Stimulated activated naive CD4-positive, alpha-beta T cell treated with Interleukin-2 at 50 U/mL for 16 hours (primary cell): Measurements from ENCODE around the gene WWOX.
A peak's percentile ranks its signal among the peaks of the same experiment; 100 is the strongest.

Experiments
- DNase-seq: peaks from one replicate; lab custom pipeline; 2025; lab: John Stamatoyannopoulos, UW

The WWOX gene

DNA sequence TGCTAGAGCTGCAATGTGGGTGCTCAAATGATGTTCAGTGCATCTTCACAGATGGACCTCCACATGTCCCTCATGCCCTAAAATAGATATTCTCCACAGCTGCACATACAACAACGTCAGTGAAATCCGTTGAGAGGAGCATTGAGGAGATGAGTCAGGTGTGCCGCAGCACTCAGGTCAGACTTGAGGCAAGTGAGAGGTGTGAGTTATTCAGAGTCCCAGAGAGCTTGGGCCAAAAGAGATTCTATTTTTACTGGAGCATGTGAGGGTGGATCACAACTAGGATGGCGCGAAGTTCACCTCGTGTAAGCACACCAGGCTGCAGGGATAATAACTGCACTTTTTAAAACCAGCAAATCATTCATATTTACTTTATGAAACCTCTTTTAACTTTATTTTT, 855.8 kb downstream of the WWOX start:
- DNase-seq = no peak

DNA sequence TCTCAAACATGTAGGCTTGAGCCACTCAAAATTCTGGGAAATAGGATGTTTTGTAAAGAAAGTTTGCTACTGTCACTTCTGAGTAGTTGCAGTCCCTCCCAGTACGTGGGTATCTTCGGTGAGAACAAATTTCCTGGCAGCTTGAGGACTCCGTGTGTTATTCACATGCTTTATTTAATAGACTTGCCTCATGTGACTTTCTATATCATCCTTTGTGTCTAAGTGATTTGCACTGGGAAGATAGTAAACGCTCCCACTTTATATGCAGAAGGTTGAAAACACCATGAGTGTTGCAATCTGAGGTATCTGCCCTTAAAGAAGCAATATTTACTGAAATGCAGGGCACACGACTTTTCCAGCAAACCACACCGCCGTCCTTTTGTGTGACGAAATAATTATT, 857.4 kb downstream of the WWOX start:
- no peak for DNase-seq

DNA sequence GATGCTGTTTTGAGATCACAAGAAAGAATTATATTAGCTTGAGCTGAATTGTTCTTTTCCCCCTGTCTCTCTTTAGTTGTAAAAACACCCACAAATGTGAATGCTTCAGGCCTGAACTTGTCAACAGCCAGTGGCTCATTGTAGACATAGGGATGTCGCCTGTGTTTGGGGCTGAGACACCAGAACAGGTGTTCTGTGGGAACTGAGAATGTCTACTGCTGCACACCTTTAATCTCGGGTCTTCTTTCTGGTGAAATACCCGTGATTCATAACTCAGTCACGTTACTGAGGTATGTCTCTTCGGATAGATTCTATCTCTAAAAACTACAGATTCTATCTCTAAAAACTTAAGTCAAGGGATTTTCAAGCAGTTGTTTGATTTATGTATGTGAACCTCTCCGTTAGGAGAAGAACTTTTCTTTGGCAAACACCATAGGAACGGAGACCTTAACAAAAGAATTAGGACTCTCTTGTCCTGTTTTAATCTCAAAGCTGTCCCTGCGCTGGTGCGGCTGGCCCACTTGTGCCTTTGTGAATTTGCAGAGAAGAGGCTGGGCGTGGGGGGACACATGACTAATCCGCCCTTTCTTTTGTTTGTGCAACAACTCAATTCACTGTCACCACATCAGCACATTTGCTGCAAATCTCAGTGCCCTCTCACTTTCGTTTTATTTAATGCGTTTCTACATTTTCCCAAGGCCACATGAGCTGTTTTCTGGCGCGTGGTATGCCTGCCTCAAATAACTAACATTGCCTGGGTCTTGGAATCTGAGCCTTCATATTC, 858.1 kb downstream of the WWOX start:
- peak; percentile 57 for DNase-seq

DNA sequence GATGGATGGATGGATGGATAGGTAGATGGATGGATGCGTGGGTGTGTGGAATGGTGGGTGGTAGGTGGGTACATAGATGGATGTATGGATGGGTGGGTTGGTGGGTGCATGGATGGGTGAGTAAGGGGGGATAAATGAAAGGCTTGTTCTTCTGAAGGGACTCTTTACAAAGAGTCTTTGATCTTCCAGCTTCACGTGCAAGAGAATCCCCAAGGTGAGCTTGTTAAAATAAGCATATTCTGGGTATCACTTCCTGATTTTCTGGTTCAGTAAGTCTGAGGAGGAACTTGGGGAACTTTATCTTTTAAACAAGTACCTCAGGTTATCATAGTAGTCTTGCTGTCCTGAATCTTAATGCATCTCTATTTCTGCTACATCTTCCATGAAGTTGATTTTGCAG, 862.0 kb downstream of the WWOX start:
- no peak for DNase-seq

DNA sequence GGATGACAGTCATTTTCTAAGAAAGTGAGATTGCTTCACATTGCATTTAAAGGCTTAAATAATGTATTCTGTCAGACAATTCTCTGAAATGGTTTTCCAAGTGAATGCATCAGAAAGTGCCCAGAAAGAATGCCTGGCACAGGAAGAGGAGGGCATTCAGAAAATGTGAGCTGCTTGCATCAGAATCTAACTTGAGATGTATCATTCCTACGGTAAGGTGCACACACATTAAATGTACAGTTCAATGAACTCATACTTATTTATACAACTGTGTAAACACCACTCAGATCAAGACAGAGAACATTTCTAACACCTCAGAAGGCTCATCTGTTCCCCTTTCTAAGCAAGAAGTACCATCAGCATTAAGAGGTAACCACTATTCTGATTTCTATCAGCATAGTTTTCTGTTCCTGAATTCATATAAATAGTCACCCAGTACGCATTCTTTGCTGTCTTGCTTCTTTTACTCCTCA, 863.0 kb downstream of the WWOX start:
- peak; percentile 6 for DNase-seq

DNA sequence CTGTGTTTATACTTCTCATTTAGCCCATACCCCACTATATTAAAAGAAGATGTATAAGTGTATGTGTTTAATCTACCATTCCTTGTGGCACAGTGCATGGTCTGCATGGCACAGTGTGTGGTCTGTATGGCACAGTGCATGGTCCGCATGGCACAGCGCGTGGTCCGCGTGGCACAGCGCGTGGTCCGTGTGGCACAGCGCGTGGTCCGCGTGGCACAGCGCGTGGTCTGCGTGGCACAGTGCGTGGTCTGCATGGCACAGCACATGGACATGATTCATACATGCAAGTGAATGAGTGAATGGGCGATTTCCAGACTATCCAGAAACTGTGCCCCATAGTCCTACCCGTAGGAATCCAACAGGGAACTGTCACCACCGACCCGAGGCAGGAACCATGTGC, 868.5 kb downstream of the WWOX start:
- no peak for DNase-seq

DNA sequence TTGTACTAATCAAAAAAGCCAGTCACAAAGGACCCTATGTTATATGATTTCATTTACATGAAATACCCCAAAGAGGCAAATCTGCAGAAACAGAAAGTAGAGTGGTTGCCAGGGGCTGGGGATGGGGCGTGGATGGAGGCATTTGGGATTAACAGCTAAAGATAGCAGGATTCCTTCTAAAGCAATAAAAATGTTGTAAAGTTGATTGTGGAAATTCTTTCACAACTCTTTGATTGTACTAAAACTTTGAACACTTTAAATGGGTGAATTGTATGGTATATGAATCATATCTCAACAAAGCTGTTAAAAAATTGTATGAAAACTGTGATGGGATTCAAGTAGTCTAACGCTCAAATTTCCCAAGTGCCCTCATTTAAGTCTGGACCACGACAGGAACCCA, 870.3 kb downstream of the WWOX start:
- DNase-seq = no peak

DNA sequence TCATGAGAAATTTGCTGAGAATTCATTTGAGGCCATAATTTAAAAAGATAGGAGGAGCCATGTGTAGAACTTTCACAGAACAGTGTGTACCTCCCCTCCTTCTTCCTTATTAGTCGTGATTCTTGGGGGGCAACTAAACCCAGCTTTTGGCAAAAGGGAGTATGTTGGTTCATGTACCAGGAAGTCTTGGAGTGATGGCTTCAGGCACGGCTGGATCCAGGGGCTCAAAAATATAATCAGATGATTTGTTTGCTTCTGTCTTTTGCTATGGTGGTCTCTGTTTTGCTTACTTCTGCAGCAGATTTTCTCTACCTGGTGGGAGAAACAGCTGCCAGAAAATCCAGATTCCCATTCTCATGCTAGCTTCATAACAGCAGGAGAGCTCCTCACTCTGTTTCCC, 871.2 kb downstream of the WWOX start:
- DNase-seq = no peak

DNA sequence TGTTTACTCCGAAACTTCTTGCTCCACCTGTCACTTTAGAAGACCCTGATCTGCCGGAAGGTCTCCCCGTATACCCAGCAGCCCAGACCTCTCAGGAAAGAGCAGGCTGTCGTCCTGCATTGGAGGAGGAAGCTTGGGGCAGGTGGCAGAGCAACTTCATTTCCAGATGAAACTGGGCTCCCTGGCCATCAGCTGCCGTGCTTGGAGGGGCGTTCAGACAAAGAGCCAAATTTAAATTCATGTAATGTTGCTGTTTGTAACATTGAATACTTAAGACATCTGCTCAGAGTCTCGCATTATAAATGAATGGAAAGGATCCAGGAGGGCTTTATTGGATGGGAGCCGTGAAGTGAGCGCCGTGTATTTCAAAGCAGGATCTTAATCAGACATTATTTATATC, 872.6 kb downstream of the WWOX start:
- no peak for DNase-seq

DNA sequence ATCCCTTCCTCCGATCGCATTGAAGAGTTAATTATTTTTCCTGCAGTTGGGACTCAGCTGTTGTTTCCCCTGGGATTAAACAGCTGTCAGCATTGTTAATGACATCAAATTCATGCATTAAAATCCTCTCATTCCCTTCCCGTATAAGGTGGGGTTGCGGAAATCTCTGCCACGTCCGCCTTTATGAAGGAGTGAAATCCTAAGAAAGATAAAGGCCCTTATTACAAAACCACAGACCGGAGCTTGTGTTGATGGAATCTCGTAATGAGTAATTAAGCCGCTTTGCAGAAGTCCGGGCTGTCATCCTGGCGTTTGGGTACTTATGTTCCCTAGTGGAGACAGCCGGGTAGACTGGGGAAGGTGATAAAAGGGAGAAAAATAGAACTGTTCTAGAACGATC, 873.5 kb downstream of the WWOX start:
- no peak for DNase-seq

DNA sequence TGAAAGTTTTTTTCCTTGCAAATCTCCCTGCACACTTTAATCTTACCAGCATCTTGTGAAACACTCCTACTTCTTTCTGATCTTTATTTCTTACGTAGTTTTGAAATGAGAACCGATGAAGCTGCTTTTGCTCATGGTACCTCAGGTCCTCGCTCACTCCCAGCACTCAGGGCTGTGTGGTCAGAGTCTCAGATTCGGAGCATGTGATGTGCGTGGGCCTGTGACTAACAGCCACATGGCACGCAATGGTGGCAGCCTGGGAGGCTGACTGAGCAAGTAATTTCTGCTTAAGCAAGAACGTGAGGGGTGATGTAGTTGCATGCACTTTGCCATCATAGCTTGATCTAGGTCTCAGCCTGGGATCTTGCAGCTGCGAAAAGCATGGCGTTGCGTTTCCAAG, 876.8 kb downstream of the WWOX start:
- peak; percentile 59 for DNase-seq

DNA sequence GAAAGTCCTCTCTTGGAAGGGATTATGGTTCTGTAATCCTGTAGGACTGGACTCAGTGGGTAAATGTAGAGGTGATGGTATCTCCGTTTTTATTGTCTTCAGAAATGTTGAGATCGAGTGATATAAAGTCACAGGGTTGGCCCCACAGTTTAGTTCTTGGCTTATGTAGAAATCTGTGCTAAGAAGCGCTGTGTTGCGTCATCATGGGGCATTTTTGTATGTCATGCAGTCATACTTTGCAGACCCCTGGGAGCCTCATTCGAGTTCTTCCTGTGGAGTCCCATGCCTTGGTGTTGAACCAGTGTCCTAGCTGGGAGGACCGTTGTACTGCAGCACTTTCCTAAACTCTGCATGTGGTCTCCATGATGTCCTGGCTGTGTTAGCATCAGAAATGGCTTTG, 881.4 kb downstream of the WWOX start:
- no peak for DNase-seq

DNA sequence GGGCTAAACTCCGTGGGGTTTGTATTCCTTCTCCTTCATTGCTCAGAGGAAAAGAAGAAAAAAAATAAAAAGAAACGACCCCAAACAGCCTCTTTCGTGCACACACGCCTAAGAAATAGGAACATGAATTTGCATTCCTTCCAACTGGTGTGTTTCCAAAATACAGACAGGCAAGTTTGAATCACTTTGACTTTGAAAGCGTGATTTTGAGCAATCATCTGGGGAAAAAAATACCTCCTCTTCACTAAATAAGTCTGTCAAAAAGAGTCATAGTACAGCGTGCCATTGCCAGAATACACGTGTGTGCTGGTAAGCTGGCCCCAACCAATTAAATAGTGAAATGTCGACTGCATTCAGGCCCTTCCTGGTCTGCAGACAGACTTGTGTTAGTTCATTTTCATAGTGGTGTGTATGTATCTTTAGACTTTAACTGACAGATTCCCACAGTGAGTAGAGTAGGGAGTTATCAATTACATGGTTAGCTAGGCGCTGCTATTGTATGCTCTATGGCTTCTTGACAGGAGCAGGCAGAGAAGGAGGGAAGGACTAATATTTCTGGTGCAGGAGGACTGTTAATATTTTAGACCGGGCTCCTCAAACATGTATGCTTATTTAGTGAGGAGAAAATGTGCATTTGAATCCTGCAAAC, 882.8 kb downstream of the WWOX start:
- DNase-seq = no peak

DNA sequence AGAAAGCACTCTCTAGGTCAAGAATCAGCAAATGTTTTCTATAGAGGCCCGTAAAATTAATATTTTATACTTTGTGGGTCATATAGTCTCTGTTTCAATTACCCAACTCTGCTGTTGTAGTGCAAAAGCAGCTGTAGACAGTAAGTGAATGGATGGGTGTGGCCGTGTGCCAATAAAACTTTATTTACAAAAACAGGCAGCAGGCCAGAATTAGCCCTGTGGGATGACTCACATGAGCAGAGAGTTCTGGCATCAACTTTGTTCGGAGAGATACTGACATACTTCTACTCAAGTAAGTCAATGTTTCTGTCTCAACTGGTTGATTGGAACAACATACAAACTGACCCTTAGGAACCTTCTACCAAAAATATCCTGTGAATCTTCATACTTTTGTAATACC, 884.9 kb downstream of the WWOX start:
- DNase-seq = no peak

DNA sequence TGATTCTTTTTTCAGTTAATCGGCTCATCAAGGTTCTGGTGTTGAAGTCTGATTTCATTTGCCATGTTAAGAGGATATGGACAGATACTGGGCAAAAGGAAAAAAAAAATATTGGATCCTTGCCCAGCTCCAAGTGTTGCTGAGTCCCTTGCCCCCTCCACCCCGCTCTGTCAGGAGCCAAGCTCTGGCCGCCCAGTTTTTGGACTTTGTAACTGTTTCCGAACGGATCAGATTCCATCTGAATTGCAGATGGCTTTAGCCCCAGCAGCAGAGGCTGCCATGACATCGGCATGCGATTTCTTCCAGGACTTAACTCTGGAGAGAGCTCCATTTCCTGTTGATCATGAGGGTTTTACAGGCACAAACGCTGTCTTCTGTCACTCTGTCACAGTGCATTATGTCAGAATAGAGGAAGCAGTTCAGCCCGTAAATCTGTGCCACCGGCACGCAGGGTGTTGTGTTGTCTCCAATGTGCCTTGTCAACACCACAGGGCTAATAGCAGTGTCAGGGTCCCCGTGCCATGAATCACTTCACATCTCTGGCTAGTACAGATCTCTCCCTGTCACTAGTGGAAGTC, 885.5 kb downstream of the WWOX start:
- no peak for DNase-seq

DNA sequence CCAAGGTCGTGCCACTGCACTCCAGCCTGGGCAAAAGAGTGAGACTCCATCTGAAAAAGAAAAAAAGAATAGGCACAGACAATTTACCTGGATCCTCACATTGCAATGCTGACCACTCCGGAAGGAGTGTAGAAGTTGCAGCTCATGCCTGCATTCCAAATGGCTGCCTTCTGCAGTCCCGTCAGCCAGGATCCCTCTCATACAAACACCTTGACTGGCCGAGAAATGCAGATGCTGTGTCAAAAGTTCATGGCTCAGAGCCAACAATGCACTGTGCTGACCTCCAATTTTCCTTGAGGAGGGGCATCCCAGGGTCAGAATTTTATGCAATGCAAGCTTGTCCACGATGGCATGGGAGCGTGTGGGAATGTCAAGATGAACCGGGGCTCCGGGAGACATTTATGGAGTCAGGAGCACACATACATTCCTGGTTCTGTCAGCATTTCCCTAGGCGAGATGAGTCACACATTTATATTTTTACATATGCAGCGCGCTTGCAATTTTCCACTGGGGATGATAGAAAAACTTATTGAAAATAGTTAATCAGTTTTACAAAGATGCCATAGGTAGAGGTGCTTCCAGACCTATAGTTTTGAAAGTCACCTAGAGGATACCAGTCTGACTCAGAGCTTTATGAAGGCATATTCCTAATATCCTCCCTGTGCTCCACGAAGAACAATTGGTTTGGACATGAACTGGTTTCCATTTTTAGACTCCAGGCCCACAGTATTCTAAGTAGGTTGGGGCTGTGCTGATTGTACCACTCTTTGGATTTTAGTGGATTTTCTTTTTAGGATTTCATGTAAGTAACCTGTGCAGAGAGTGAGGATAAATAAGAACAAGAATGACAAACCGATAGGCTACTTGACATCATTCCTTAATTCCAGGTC, 886.5 kb downstream of the WWOX start:
- no peak for DNase-seq

DNA sequence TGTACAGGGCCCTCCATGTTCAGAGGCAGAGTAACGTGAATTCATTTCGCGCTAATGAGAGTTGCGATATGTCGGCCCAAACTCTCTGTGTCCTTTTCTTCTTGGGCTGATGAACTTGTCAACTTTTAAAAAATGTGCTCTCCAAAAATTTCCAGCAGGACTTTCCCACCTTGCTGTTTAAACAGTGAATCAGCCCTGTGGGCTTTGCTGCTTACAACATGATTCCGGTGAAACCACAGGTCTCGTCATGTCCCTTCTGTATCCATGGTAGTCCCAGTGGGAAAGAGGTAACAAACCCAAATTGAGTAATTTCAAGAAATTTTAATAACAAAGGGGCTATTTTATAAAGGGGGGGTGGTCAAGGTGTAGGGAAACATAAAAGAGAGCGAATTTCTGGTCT, 888.2 kb downstream of the WWOX start:
- DNase-seq = no peak

DNA sequence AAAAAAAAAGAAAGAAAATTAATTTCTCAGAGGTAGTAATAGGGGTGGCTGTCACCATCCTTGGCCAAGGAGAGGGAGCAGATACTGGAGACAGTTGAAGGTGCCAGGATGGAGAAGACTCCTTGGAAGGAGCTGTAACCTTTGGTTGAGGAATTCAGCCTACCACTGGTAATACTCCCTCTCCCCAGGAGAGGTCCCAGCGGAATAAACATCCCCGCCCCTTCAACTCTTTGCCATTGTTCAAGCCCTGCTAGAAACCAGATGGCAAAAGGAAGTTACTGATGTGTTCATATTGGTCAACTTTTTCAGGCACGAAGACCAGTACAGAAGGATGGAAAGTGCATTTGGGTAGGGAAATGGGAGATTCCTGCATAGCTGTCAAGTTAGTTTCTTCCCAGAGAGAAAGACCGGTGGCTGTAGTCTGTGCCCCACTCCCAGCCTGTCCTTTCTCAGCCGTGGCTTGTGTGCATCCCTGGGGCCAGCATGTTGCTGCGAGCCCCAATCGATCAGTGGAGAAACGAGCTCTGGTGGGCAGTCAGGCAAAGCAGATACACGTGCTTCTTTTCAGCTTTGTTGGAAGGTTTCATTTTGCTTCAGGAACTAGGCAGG, 889.0 kb downstream of the WWOX start:
- no peak for DNase-seq

DNA sequence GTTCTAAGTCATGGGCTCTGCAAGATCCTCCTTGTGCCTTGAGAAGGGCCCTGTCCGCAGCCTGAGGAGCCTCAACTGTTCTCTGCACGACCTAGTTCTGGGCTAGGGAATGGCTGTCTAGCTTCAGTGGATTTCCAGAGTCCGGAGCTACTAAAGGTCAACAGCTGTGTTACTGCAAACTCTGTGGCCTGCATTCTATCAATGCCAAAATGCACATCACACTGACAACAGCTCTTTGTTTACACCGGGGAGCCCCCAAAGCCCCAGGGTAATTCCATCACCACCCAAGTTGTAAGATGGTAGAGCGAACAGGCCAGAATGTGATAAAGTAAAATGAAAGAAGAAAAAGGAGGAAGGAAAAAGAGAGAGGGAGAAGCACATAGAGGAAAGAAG, 890.9 kb downstream of the WWOX start:
- no peak for DNase-seq

DNA sequence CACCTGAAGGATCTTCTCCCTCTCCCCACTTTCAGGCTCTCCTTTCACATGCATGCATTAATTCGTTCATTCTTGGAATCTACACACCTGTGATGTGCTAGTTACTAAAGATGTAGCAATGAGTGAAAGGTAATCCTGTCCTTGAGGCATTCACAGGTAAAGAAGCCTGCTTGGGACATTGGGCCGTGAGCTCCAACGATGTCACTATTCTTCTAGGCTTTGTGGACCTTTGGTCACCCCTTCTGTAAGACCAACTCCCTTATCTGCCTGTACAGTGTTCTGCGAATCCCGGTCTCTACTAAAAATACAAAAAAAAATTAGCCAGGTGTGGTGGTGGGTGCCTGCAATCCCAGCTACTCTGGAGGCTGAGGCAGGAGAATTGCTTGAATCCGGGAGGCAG, 892.5 kb downstream of the WWOX start:
- DNase-seq = no peak

DNA sequence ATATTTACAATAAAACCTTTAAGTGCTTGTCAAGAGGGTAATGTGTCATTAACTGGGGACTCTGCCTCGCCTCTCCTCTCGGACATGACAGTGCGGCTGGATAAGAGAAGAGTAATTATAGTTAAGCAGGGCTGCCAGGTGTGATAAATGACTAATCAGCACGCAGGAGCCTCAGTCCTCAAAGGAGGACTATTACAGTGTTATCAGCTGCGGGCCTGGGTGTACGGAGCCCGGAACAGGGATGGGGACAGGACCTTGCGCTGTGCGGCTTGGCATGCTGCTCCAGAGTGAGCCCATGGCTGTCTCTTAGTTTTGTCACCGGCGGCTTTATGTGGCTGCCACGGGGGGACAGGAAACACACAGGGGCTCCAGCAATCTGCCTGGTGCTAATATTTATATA, 893.9 kb downstream of the WWOX start:
- no peak for DNase-seq

DNA sequence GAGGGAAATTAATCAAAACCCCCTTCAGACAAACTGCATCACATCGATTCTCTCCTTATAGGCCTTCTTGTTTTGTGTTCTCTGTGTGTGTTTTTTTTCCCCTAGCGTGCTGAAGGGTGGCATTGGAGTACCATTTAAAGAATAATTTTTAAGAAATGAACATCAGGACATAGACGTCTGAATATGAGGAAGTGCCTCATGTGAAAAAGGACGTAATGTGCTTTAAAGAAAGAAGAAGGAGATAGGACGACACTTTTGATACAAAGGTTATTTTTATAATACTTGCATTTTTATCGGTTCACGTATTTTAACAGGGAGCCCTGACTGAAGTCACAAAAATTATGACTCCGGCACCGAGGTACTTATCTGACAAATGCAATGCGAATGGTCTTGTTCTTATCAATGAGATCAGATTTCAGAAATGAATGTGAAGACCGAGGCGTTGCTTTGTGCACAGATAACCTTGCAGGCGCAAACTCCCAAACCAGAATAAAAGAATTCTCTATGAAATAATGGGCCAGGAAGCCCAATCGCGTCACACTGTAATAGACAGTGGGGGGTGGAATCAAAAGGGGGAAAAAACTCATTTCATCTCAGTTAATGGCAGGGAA, 894.8 kb downstream of the WWOX start:
- DNase-seq = no peak
